ENCODE results near the gene DAGLB. TPM values are rescaled to one million over a fixed set of nuclear protein-coding genes. Genes with fewer than 3 reads are reported as not detected.

The DAGLB gene
- total RNA-seq, 2 experiments from 2014 or later, result 9.8 to 15.2 TPM

Other genes with a start within 250 kb of the DAGLB start
- 1 to 10 TPM in 1 of 2 experiments, under 1 TPM in 1; 0.75 to 1.2 TPM for gene CYTH3, start 175.3 kb downstream of the DAGLB start, total RNA-seq
- 10 to 100 TPM; 10.1 to 25.4 TPM for gene FAM220A, start 99.0 kb downstream of the DAGLB start, total RNA-seq
- 100 to 1,000 TPM; 173 to 208 TPM for gene RAC1, start 73.4 kb downstream of the DAGLB start, total RNA-seq
- 10 to 100 TPM; 67.2 to 78.7 TPM for gene KDELR2, start 36.2 kb upstream of the DAGLB start, total RNA-seq
- gene GRID2IP, start 103.5 kb upstream of the DAGLB start, total RNA-seq, result under 1 TPM; 0.05 to 0.11 TPM
- gene ZDHHC4, start 129.5 kb upstream of the DAGLB start, total RNA-seq, result 10 to 100 TPM; 30.1 to 34.1 TPM
- gene INTS15, start 142.1 kb upstream of the DAGLB start, total RNA-seq, result 10 to 100 TPM; 27.8 to 31.8 TPM
- gene ZNF853, start 167.7 kb upstream of the DAGLB start, total RNA-seq, result 1 to 10 TPM; 1.2 to 1.3 TPM
- gene ZNF316, start 189.4 kb upstream of the DAGLB start, total RNA-seq, result 10 to 100 TPM; 15.7 to 20.8 TPM